HG02623 (cell line): ENCODE results near the gene LMF2.
A peak's percentile ranks its signal among the peaks of the same experiment; 100 is the strongest.
"Not testable (repeated sequence)": the region's sequence is repeated elsewhere in the genome, so short reads cannot be mapped to it uniquely, and the experiment has no call there.

Experiments
- ATAC-seq: cut with Tn5 transposase; IDR thresholded peaks from one replicate; pipeline ENCODE4 v1.9.1; 2021; ENCODE audit warnings: moderate library complexity; ENCODE audit not compliant: unreplicated experiment

LMF2 gene

GRCh38 chr22:50533856-50534711 lies 26.6 kb upstream of the LMF2 start:
- ATAC-seq: not testable (repeated sequence)

GRCh38 chr22:50532824-50533796 lies 25.6 kb upstream of the LMF2 start:
- ATAC-seq: no peak

GRCh38 chr22:50531962-50532674 lies 24.6 kb upstream of the LMF2 start:
- ATAC-seq: peak; percentile 3

GRCh38 chr22:50531546-50531961 lies 24.1 kb upstream of the LMF2 start:
- peak; percentile 23 for ATAC-seq

- ATAC-seq: no peak
These were observed 23.5 kb upstream of the LMF2 start for GRCh38 chr22:50530877-50531545.

- no peak for ATAC-seq
These were observed 23.0 kb upstream of the LMF2 start for GRCh38 chr22:50530580-50530876.

GRCh38 chr22:50529897-50530579 lies 22.5 kb upstream of the LMF2 start, which contains the start of gene TYMP:
Gene TYMP, minus strand, starts transcription at chr22:50530012. Its CDS starts 303 bp downstream, at chr22:50529709.
- ATAC-seq: no peak

- ATAC-seq: no peak
These were observed 22.0 kb upstream of the LMF2 start for GRCh38 chr22:50529416-50529896.

GRCh38 chr22:50528682-50529415 lies 21.3 kb upstream of the LMF2 start:
- ATAC-seq: no peak

- ATAC-seq: no peak
These were observed 20.6 kb upstream of the LMF2 start for GRCh38 chr22:50527921-50528681.

- no peak for ATAC-seq
These were observed 19.6 kb upstream of the LMF2 start for GRCh38 chr22:50526834-50527801.

GRCh38 chr22:50526108-50526833 lies 18.8 kb upstream of the LMF2 start:
- ATAC-seq: peak; percentile 26

- peak; percentile 6 for ATAC-seq
These were observed 18.3 kb upstream of the LMF2 start for GRCh38 chr22:50525858-50526107.

GRCh38 chr22:50525104-50525857 lies 17.8 kb upstream of the LMF2 start, which contains the start of gene SCO2:
Gene SCO2, minus strand, starts transcription at chr22:50525598. Its CDS starts 1,187 bp downstream, at chr22:50524411.
- ATAC-seq: peak; percentile 36

GRCh38 chr22:50524676-50525103 lies 17.2 kb upstream of the LMF2 start:
- ATAC-seq: no peak
